Stimulated activated CD8-positive, alpha-beta memory T cell treated with anti-CD3 and anti-CD28 coated beads, Interleukin-4, amount 100 ng/mL, for 1 hour (primary cell): ENCODE results near the gene RAB1A.

Source experiments
- DNase-seq, 2 donors: peaks; one replicate each; pipeline ENCODE4 v3.0.0-alpha.2; 2020; ENCODE audit warnings: low read depth in 2 of 2, low spot score in 1 of 2

The RAB1A gene

GRCh38 chr2:65096948-65097347 is 33.0 kb downstream of the RAB1A start:
- no peak for DNase-seq

- no peak for DNase-seq
Observed at GRCh38 chr2:65093211-65093610, 36.7 kb downstream of the RAB1A start.

- DNase-seq, result no peak
Observed at GRCh38 chr2:65092791-65093190, 37.1 kb downstream of the RAB1A start.

GRCh38 chr2:65085148-65085547 is 44.8 kb downstream of the RAB1A start:
- DNase-seq, result no peak

GRCh38 chr2:65081232-65081685 is 48.6 kb downstream of the RAB1A start:
- no peak for DNase-seq

GRCh38 chr2:65079017-65079416 is 50.9 kb downstream of the RAB1A start:
- no peak for DNase-seq

GRCh38 chr2:65077898-65078297 is 52.0 kb downstream of the RAB1A start:
- no peak for DNase-seq

- no peak for DNase-seq
Observed at GRCh38 chr2:65076345-65076710, 53.6 kb downstream of the RAB1A start.

GRCh38 chr2:65075605-65076344 is 54.1 kb downstream of the RAB1A start:
- DNase-seq, result no peak

- DNase-seq, result no peak
Observed at GRCh38 chr2:65075176-65075575, 54.7 kb downstream of the RAB1A start.

- DNase-seq, result no peak
Observed at GRCh38 chr2:65073879-65074565, 55.9 kb downstream of the RAB1A start.

GRCh38 chr2:65072181-65072970 is 57.5 kb downstream of the RAB1A start:
- DNase-seq, result no peak

- no peak for DNase-seq
Observed at GRCh38 chr2:65071499-65072180, 58.3 kb downstream of the RAB1A start.

GRCh38 chr2:65070856-65071255 is 59.0 kb downstream of the RAB1A start:
- no peak for DNase-seq

GRCh38 chr2:65070172-65070830 is 59.6 kb downstream of the RAB1A start:
- no peak for DNase-seq

GRCh38 chr2:65069439-65069824 is 60.5 kb downstream of the RAB1A start:
- DNase-seq, result no peak

- DNase-seq, result no peak
Observed at GRCh38 chr2:65067806-65068553, 61.9 kb downstream of the RAB1A start.

GRCh38 chr2:65064728-65065552 is 65.0 kb downstream of the RAB1A start:
- no peak for DNase-seq
